HG02763 (cell line): ENCODE measurements around the gene BEST4.
"Not testable (repeated sequence)": the region's sequence is repeated elsewhere in the genome, so short reads cannot be mapped to it uniquely, and the experiment has no call there.

Source experiments
- ATAC-seq: cut with Tn5 transposase; IDR thresholded peaks from one replicate; pipeline ENCODE4 v1.9.1; 2021; ENCODE audit warnings: mild to moderate bottlenecking, moderate library complexity; ENCODE audit not compliant: unreplicated experiment

BEST4 gene

GRCh38 chr1:44803062-44803311, 15.0 kb upstream of the BEST4 start:
- no peak for ATAC-seq

DNA sequence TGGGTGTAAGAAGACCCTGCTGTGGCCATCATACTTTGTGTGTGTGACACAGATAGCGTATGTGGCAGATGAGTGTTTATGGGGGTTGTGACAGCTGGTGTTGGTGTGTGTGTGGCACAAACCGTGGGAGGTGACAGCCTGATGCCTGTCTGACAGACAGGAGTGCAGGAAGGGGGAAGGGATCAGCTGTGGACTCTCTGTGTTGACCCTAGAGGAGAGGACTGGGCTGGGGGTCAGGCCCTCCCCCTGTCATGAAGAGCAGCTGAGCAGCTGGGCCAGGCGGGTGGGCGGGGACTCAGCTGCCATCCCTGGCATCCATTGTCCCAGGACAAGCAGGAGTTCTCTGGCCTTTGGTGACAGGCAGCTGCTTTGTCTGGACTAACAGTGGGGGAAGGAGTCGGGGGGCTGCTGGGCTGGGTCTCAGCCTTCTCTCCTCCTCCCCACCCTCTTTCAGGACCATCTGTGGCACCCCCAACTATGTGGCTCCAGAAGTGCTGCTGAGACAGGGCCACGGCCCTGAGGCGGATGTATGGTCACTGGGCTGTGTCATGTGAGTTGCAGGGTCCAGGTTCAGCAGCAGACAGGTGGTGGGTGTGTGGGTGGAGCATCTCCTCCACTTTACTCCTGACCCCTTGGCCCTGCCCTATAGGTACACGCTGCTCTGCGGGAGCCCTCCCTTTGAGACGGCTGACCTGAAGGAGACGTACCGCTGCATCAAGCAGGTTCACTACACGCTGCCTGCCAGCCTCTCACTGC, 14.5 kb upstream of the BEST4 start:
- ATAC-seq: no peak

DNA sequence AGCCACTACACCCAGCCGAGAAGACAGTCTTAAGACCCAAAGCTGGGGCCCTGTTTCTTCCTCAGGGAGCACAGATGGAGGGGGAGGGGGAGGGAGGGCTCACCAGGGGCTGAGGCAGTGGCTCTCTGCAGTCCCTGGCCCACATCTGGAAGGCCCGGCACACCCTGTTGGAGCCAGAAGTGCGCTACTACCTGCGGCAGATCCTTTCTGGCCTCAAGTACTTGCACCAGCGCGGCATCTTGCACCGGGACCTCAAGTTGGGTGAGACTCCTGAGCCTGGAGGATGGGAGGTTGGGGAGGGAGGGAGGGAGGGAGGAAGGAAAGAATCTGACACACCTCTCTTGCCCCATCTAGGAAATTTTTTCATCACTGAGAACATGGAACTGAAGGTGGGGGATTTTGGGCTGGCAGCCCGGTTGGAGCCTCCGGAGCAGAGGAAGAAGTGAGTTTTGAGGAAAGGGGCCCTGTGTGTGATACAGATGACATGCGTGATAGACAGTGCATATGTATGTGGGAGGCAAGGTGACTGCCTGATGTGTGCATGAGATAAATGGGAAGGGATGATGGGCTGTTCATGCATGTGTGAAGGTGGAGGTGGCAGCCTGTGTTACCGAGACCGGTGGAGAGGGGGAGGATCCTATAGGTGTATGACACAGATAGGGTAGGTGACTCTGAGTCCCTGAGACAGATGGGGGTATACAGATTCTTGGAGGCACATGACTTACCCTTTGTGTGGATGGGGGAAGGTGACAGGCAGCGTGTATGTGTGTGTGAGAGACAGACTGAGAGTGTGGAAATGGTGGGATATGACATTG, 13.7 kb upstream of the BEST4 start:
- no peak for ATAC-seq

GRCh38 chr1:44799770-44800584, 12.0 kb upstream of the BEST4 start, which contains the start of gene PLK3:
TSS of gene PLK3 (plus strand) at chr1:44800377. CDS start at chr1:44800464, 87 bp downstream.
- peak; percentile 87 for ATAC-seq

DNA sequence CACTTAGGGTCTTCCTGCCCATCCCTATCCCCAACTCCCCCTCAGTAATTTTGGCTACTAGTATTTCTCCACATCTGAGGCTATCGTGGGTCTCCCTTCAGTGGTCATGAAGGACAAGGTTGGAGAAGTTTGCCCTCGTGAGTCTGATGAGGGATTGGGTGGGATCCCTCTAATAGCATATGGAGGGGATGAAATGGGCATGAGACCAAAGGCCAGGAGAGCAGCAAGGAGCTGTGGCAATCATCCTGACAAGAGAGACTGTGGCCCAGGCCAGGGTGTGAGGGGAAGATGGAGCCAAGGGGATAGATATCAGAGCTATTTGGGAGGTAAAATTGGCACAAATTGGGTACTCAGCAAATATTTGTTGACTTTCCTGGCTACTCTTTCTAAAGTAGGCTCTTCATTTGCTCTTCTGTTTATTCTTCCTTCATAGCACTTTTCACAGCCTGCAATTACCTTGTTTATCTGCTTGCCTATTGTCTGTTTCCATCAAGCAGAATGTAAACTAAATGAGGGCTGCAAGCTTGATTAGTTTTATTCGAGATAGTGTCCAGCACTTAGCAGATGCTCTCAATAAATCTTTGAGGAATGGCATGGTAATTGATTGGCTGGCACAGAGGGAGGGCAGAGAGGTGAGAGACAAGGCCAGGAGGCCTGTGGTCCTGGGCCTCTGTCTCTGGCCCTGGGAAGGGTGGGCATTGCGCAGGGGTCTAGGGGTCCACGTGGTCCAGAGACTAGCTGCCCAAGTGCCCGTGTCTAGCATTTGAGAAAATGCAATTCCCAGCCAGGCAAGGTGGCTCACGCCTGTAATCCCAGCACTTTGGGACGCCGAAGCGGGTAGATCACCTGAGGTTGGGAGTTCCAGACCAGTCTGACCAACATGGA, 10.8 kb upstream of the BEST4 start:
- ATAC-seq: no peak

DNA sequence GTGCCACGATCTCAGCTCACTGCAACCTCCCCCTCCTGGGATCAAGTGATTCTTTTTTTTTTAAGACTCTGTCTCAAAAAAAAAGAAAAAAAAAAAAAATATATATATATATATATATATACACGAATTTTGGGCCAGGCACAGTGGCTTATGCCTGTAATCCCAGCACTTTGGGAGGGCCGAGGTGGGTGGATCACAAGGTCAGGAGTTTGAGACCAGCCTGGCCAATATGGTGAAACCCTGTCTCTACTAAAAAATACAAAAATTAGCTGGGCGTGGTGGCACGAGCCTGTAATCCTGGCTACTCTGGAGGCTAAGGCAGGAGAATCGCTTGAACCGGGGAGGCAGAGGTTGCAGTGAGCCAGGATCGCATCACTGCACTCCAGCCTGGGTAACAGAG, 9.9 kb upstream of the BEST4 start:
- ATAC-seq: not testable (repeated sequence)

DNA sequence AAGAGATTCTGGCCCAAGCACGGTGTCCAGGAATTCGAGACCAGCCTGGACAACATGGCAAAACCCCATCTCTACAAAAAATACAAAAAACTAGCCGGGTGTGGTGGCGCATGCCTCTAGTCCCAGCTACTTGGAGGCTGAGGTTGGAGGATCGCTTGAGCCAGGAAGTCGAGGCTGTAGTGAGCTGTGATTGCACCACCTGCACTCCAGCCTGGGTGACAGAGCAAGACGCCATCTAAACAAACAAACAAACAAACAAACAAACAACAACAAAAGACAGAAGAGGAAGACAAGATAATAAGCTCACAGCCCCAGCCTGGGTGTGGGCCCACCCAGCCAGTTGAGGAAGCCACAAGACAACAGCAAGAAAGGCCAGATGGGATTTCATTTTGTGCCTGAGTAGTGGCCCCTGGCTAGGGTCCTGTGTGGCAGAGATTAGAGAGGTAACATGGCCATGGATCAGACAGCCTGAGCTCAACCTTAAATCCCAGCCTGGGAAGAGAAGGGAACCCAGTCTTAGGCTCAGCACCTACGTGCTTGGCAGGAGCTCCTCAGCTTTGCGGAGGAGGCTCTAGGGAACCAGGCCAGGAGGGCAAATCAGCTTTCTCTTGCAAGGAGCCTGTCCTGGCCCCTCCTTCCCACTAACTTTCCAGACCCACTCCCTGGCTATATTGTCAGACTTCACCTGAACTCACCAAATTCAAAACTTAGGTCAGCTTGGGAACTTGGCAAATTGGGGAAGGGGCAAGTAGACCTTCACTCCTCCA, 4.9 kb upstream of the BEST4 start:
- ATAC-seq: no peak

DNA sequence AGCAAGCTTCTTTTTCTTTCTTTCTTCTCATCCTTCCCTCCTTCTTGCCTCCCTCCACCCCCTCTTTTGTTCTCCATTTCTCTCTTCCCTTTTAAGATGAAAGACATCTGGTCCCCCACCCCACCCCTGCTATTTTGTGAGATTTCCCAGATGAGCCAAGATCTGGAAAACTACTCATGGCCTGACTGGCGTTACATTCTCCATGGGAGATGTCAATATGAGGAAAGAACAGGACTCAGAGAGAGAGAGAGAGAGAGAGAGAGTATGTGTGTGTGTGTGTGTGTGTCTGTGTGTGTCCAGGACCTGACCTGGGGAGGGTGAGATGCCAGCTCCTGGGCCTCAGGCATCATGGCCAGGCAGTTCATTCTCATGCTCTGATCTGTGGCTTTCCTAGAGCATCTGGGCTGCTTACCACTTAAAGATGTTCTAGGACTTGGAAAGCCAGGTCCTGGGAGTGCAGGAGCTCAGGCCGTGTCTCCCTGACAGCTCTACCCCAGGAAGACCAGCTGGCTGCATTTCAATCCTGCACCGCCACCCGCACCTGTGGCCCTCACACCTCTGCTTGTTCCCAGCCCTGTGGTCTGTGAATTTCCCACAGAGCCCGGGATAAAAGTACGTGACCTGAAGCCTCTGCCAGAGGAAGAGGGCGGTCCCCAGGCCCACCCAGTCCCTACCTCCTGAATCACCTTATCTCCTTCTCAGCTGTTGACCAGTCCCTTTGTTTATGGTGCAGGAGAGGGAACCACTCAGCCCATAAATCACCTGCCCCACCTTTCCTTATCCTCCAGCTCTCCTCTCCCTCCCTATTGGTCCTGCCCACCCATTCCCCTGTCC, 3.2 kb upstream of the BEST4 start:
- no peak for ATAC-seq

DNA sequence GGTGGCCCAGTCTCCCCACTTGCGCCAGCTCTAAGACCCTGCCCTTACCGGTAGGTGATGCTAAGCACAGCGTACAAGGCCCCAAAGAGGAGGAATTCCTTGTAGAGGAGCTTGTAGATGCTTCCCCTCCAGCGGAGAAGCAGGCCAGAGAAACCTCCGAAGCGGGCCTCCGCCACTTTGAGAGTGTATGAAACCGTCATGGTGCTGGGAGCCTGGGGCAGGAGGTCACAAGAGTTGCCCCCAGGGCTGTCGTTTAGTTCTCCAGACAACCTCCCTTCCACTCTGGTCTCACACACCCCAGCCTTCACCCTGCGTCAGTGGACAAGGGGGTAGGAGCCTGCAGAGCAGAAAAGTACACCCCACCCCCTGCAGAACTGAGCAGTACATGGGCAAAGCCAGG, 464 bp downstream of the BEST4 start:
- no peak for ATAC-seq

GRCh38 chr1:44786841-44787426, 1.0 kb downstream of the BEST4 start:
- ATAC-seq: no peak

GRCh38 chr1:44786138-44786840, 1.7 kb downstream of the BEST4 start:
- ATAC-seq: peak; percentile 48

- ATAC-seq: no peak
These were observed 2.4 kb downstream of the BEST4 start for GRCh38 chr1:44785501-44786137.

GRCh38 chr1:44785029-44785380, 3.0 kb downstream of the BEST4 start:
- ATAC-seq: no peak

GRCh38 chr1:44784094-44785028, 3.6 kb downstream of the BEST4 start:
- no peak for ATAC-seq

DNA sequence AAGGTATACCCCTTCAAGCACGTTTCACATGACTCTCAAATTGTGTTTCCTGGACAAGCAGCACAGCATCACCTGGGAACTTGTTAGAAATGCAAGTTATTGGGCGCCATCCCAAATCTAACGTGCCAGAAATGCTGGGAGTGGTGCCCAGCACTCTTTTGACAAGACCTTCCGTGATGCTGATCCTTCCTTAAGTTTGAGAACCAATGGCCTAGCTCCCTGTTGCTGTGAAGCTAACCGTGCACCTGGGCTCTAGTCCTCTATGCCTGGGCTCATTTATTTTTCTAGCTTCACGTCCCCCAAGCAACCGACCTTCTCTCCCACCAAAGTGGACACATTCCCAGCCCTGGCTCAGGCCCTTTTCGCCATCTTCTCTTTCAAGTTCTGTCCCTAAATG, 4.3 kb downstream of the BEST4 start:
- no peak for ATAC-seq

DNA sequence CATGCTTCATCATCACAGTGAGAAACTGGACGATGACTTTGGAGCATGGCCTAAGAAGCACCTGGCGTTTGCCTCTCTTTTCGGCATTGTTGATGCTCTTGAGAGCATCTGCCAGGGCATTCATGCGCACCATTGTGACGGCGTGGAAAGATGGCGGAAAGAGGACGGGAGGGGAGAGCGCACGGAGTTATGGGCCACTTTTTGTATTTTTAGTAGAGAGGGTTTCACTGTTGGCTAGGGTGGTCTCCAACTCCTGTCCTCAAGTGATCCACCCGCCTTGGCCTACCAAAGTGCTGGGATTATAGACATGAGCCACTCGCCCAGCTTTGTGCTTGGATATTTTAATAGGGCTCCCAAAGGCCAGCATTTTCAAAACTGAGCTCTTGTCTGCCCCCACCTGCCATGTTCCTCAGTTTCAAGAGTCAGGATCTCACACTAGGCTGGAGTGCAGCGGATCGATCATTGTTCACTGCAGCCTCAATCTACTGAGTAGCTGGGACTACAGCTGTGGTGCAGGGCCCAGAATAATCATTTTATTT, 7.3 kb downstream of the BEST4 start:
- no peak for ATAC-seq
